Measurements from ENCODE around the gene MBP. TPM values are rescaled to one million over a fixed set of nuclear protein-coding genes. Genes with fewer than 3 reads are reported as not detected.
A peak's percentile ranks its signal among the peaks of the same experiment; 100 is the strongest.

Gene MBP
- total RNA-seq, 1 experiment from 2014 or later = 31.6 TPM

- Mint-ChIP-seq H3K4me1 (ENCODE audit: insufficient read depth, unreplicated experiment) (peaks cover 48% of the 10 kb centered on the region), H3K36me3 (ENCODE audit: insufficient read depth, unreplicated experiment) (no peaks in the 10 kb centered on the region), H3K4me3 (ENCODE audit: unreplicated experiment) (no peak overlapping the region), H3K9me3 (ENCODE audit: unreplicated experiment) (no peaks in the 10 kb centered on the region), H3K27ac (ENCODE audit: low read depth, unreplicated experiment) (peak overlapping the region; percentile 19), H3K27me3 (ENCODE audit: insufficient read depth, unreplicated experiment) (no peaks in the 10 kb centered on the region)
- intact Hi-C loops (cut with micrococcal nuclease) = loop anchor here (5.0 kb wide), 1 partner anchor 138 kb away; no protein-coding TSS in a partner anchor
- CTCF ChIA-PET = interaction anchor here (0.9 to 4.9 kb wide), 4 partner anchors 60 to 142 kb away, joined by 3 to 23 read pairs (median 6); no protein-coding TSS in a partner anchor
- no peak for DNase-seq (ENCODE audit: unreplicated experiment)
- POLR2A ChIA-PET = interaction anchor here (0.6 to 3.2 kb wide), 5 partner anchors 16 to 63 kb away, joined by 3 to 28 read pairs (median 5); partner anchors contain the start of gene MBP
- no peak for TF ChIP-seq CTCF (IDR thresholded peaks at IDR 0.05; ENCODE audit: unreplicated experiment)
- no TSS peak for BruUV-seq (replicated peaks)
Measured at GRCh38 chr18:77069482-77069881, 63.1 kb downstream of the MBP start.

- ChIA-PET CTCF (interaction anchor here (0.7 to 4.9 kb wide), 6 partner anchors 61 to 143 kb away, joined by 3 to 23 read pairs (median 4); no protein-coding TSS in a partner anchor), POLR2A (interaction anchor here (0.8 to 4.0 kb wide), 10 partner anchors 16 to 64 kb away, joined by 3 to 33 read pairs (median 6); partner anchors contain the start of gene MBP)
- DNase-seq (ENCODE audit: unreplicated experiment) = no peak
- intact Hi-C loops (cut with micrococcal nuclease) = loop anchor here (5.0 kb wide), 1 partner anchor 139 kb away; no protein-coding TSS in a partner anchor
- H3K36me3 Mint-ChIP-seq (ENCODE audit: insufficient read depth, unreplicated experiment) = no peaks in the 10 kb centered on the region
- H3K27ac Mint-ChIP-seq (ENCODE audit: low read depth, unreplicated experiment) = peak overlapping the region; percentile 88
- H3K4me3 Mint-ChIP-seq (ENCODE audit: unreplicated experiment) = no peak overlapping the region
- no peak for TF ChIP-seq CTCF (IDR thresholded peaks at IDR 0.05; ENCODE audit: unreplicated experiment)
- H3K4me1 Mint-ChIP-seq (ENCODE audit: insufficient read depth, unreplicated experiment) = peaks cover 52% of the 10 kb centered on the region
- no peaks in the 10 kb centered on the region for H3K27me3 Mint-ChIP-seq (ENCODE audit: insufficient read depth, unreplicated experiment)
- H3K9me3 Mint-ChIP-seq (ENCODE audit: unreplicated experiment) = no peaks in the 10 kb centered on the region
- BruUV-seq (replicated peaks) = no TSS peak
Measured at GRCh38 chr18:77068321-77069312, 64.0 kb downstream of the MBP start.

- ChIA-PET CTCF (interaction anchor here (0.6 to 4.9 kb wide), 13 partner anchors 17 to 634 kb away, joined by 3 to 23 read pairs (median 4); partner anchors contain the start of gene MBP), POLR2A (interaction anchor here (0.6 to 4.0 kb wide), 9 partner anchors 18 to 301 kb away, joined by 3 to 33 read pairs (median 6); partner anchors contain the start of gene MBP)
- no peaks in the 10 kb centered on the region for H3K9me3 Mint-ChIP-seq (ENCODE audit: unreplicated experiment)
- peak; percentile 88 for DNase-seq (ENCODE audit: unreplicated experiment)
- no peaks in the 10 kb centered on the region for H3K27me3 Mint-ChIP-seq (ENCODE audit: insufficient read depth, unreplicated experiment)
- intact Hi-C loops (cut with micrococcal nuclease) = loop anchor here (1.0 to 5.0 kb wide), 2 partner anchors 34 to 140 kb away; no protein-coding TSS in a partner anchor
- no TSS peak for BruUV-seq (replicated peaks)
- peak overlapping the region; percentile 88 for H3K27ac Mint-ChIP-seq (ENCODE audit: low read depth, unreplicated experiment)
- peaks cover 5% of the 10 kb centered on the region for H3K36me3 Mint-ChIP-seq (ENCODE audit: insufficient read depth, unreplicated experiment)
- peaks cover 50% of the 10 kb centered on the region for H3K4me1 Mint-ChIP-seq (ENCODE audit: insufficient read depth, unreplicated experiment)
- H3K4me3 Mint-ChIP-seq (ENCODE audit: unreplicated experiment) = peak overlapping the region; percentile 40
- peak; percentile 17 for TF ChIP-seq CTCF (IDR thresholded peaks at IDR 0.05; ENCODE audit: unreplicated experiment)
Measured at GRCh38 chr18:77067291-77068061, 65.1 kb downstream of the MBP start.
